ENCODE measurements around the gene FBLN5.

GRCh38 chr14:91957876-91958313 is 10.4 kb upstream of the FBLN5 start:
- no peak for TF ChIP-seq EP300 (IDR thresholded peaks at IDR 0.05)
- TF ChIP-seq, protein P1, sequence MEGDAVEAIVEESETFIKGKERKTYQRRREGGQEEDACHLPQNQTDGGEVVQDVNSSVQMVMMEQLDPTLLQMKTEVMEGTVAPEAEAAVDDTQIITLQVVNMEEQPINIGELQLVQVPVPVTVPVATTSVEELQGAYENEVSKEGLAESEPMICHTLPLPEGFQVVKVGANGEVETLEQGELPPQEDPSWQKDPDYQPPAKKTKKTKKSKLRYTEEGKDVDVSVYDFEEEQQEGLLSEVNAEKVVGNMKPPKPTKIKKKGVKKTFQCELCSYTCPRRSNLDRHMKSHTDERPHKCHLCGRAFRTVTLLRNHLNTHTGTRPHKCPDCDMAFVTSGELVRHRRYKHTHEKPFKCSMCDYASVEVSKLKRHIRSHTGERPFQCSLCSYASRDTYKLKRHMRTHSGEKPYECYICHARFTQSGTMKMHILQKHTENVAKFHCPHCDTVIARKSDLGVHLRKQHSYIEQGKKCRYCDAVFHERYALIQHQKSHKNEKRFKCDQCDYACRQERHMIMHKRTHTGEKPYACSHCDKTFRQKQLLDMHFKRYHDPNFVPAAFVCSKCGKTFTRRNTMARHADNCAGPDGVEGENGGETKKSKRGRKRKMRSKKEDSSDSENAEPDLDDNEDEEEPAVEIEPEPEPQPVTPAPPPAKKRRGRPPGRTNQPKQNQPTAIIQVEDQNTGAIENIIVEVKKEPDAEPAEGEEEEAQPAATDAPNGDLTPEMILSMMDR (IDR thresholded peaks at IDR 0.05), result no peak
